Inflammatory macrophage treated with lipopolysaccharide for 4 hours (primary cell): Measurements from ENCODE around the gene MAP7.
"Not testable (repeated sequence)": the region's sequence is repeated elsewhere in the genome, so short reads cannot be mapped to it uniquely, and the experiment has no call there.

Source experiments
- DNase-seq: peaks from one replicate; pipeline ENCODE4 v3.0.0-alpha.2; 2020

Gene MAP7

GRCh38 chr6:136550330-136551071 lies at the start of gene MAP7:
Gene MAP7 (minus strand): TSS chr6:136550422. CDS start chr6:136550408, 14 bp downstream.
- peak; percentile 42 for DNase-seq

GRCh38 chr6:136599329-136600011 lies 49.2 kb upstream of the MAP7 start:
- DNase-seq = no peak

- no peak for DNase-seq
Measured at GRCh38 chr6:136598048-136598447, 47.8 kb upstream of the MAP7 start.

- no peak for DNase-seq
Measured at GRCh38 chr6:136594671-136595070, 44.4 kb upstream of the MAP7 start.

- peak; percentile 100 for DNase-seq
Measured at GRCh38 chr6:136593748-136594490, 43.7 kb upstream of the MAP7 start.

GRCh38 chr6:136592930-136593673 lies 42.9 kb upstream of the MAP7 start:
- DNase-seq = peak; percentile 98

GRCh38 chr6:136591617-136592016 lies 41.4 kb upstream of the MAP7 start:
- no peak for DNase-seq

- peak; percentile 64 for DNase-seq
Measured at GRCh38 chr6:136590846-136591245, 40.6 kb upstream of the MAP7 start.

- peak; percentile 75 for DNase-seq
Measured at GRCh38 chr6:136587527-136587926, 37.3 kb upstream of the MAP7 start.

- peak; percentile 36 for DNase-seq
Measured at GRCh38 chr6:136586295-136586694, 36.1 kb upstream of the MAP7 start.

GRCh38 chr6:136585523-136585922 lies 35.3 kb upstream of the MAP7 start:
- not testable (repeated sequence) for DNase-seq

- DNase-seq = not testable (repeated sequence)
Measured at GRCh38 chr6:136584290-136584689, 34.1 kb upstream of the MAP7 start.

- DNase-seq = peak; percentile 90
Measured at GRCh38 chr6:136582711-136583471, 32.7 kb upstream of the MAP7 start.

- no peak for DNase-seq
Measured at GRCh38 chr6:136579800-136580199, 29.6 kb upstream of the MAP7 start.

- DNase-seq = no peak
Measured at GRCh38 chr6:136576821-136577220, 26.6 kb upstream of the MAP7 start.

- no peak for DNase-seq
Measured at GRCh38 chr6:136571496-136571895, 21.3 kb upstream of the MAP7 start.

- no peak for DNase-seq
Measured at GRCh38 chr6:136571065-136571464, 20.8 kb upstream of the MAP7 start.

- no peak for DNase-seq
Measured at GRCh38 chr6:136568129-136568528, 17.9 kb upstream of the MAP7 start.

- DNase-seq = no peak
Measured at GRCh38 chr6:136567688-136568087, 17.5 kb upstream of the MAP7 start.

GRCh38 chr6:136566851-136567250 lies 16.6 kb upstream of the MAP7 start:
- DNase-seq = no peak

- DNase-seq = peak; percentile 52
Measured at GRCh38 chr6:136566007-136566487, 15.8 kb upstream of the MAP7 start.

GRCh38 chr6:136564180-136564579 lies 14.0 kb upstream of the MAP7 start:
- DNase-seq = no peak
